Spleen (tissue), 7 donors: ENCODE results near the gene TEX26.

ENCODE experiments used
- CTCF ChIP-seq, 11 experiments: fragments of 200-600 bp in 7 of 11; fragments of 450-650 bp in 4 of 11; sonication (generic) in 4 of 11; IDR thresholded peaks in 8 of 11; conservative IDR thresholded peaks in 3 of 11; 1 replicate in 7 of 11; 2 replicates in 4 of 11; pipeline versions ENCODE4 v1.4.0 to v1.8.0; 2016 to 2021; ENCODE audit warnings: antibody characterized with exemption in 11 of 11, inconsistent platforms in 4 of 11, mild to moderate bottlenecking in 1 of 11
- POLR2A ChIP-seq, 3 donors: fragments of 450-650 bp; IDR thresholded peaks; one replicate each; pipeline ENCODE4 v1.5.1; 2017; ENCODE audit warnings: antibody characterized with exemption in 3 of 3, mild to moderate bottlenecking in 1 of 3
- donor health status: DM: no; HTN: no; CAD: no; lungs with moderate emphysema.
- donor health status: DM: no; HTN: no; CAD: no.
- donor health status: DM: no; HTN: no; CAD: no.

GRCh38 chr13:30916991-30917390, 15.5 kb upstream of the TEX26 start:
- no peak for TF ChIP-seq CTCF (IDR thresholded peaks at IDR 0.05 in 8 of 11, conservative IDR thresholded peaks at IDR 0.05 in 3 of 11)
- TF ChIP-seq POLR2A (IDR thresholded peaks at IDR 0.05): no peak
